K562 (cell line): ENCODE results near the gene CCDC70. TPM values are rescaled to one million over a fixed set of nuclear protein-coding genes. Genes with fewer than 3 reads are reported as not detected.
A peak's percentile ranks its signal among the peaks of the same experiment; 100 is the strongest.

Source experiments
- GABPB2 ChIP-seq: fragments of 250-450 bp; sonication (Bioruptor Pico); conservative IDR thresholded peaks from 2 replicates; pipeline ENCODE4 v1.5.1; 2021; ENCODE audit warnings: mild to moderate bottlenecking
- MITF ChIP-seq: IDR thresholded peaks from 2 replicates; pipeline ENCODE4 v1.6.1; 2014; ENCODE audit warnings: antibody characterized with exemption
- NFIX ChIP-seq: fragments of 250-450 bp; sonication (Bioruptor Pico); IDR thresholded peaks from 2 replicates; pipeline ENCODE4 v1.4.0; 2020; ENCODE audit warnings: low read depth, mild to moderate bottlenecking, moderate library complexity
- PRPF4 ChIP-seq: fragments of 200-400 bp; formaldehyde crosslinking; IDR thresholded peaks from one replicate; pipeline ENCODE4 v1.6.1; 2017; ENCODE audit warnings: low read length, low read depth, mild to moderate bottlenecking; ENCODE audit not compliant: insufficient read depth, poor library complexity, severe bottlenecking
- SMAD1 ChIP-seq: fragments of 150-350 bp; IDR thresholded peaks from 2 replicates; pipeline ENCODE4 v1.6.1; 2014; ENCODE audit warnings: low read length, low read depth; ENCODE audit not compliant: partially characterized antibody
- YY1 ChIP-seq, 3 experiments: IDR thresholded peaks; 2 replicates each; pipeline ENCODE4 v1.6.1; 2011; ENCODE audit warnings: low read length in 2 of 3, mild to moderate bottlenecking in 2 of 3, moderate library complexity in 2 of 3, borderline replicate concordance in 1 of 3, control low read depth in 1 of 3, low read depth in 1 of 3; ENCODE audit not compliant: insufficient read depth in 3 of 3, insufficient replicate concordance in 2 of 3, control insufficient read depth in 1 of 3, insufficient read length in 1 of 3; ENCODE audit errors: extremely low read depth in 1 of 3
- ZNF316 ChIP-seq: fragments of 450-650 bp; IDR thresholded peaks from 2 replicates; pipeline ENCODE4 v1.6.1; 2016
- ZNF644 ChIP-seq: fragments of 200-800 bp; sonication (Bioruptor generic); IDR thresholded peaks from 2 replicates; pipeline ENCODE4 v1.6.1; 2016; ENCODE audit warnings: low read depth, missing genetic modification characterization, missing compliant biosample characterization
- polyA plus RNA-seq, 8 experiments: library from polyadenylated mRNA; depleted of rRNA in 4 of 8; stranded (reverse) in 5 of 8; unstranded in 3 of 8; fragments of >200 nt; fragmentation: Nextera tagmentation in 2 of 8; fragmentation: Illumina TruSeq in 1 of 8; extraction: Ambion mirVana in 2 of 8; extraction: Trizol in 1 of 8; gene quantifications; 2 replicates each; pipeline versions ENCODE4 v1.2.1 to v1.2.3, GENCODE V29; 2011 to 2014; ENCODE audit warnings: inconsistent platforms in 1 of 8, missing spikeins in 1 of 8
- total RNA-seq, 7 experiments: library from RNA; depleted of rRNA in 6 of 7; stranded (reverse); fragments of >200 nt in 6 of 7; fragmentation: Illumina TruSeq in 2 of 7; extraction: Trizol in 2 of 7; gene quantifications; 2 replicates each; pipeline versions ENCODE4 v1.2.1 to v1.2.3, GENCODE V29; 2011 to 2021; ENCODE audit warnings: low replicate concordance in 1 of 7
- TF ChIP-seq, protein P1 (sequence below), 2 experiments: fragments of 450-650 bp; formaldehyde crosslinking in 1 of 2; IDR thresholded peaks; 2 replicates each; pipeline versions ENCODE4 v1.4.0 to v1.6.1; 2014 to 2020; ENCODE audit warnings: mild to moderate bottlenecking in 2 of 2, borderline replicate concordance in 1 of 2, low read depth in 1 of 2

Gene CCDC70
- total and polyA plus RNA-seq, 9 of the 15 experiments (the other 6 are each of a cell fraction or from before 2014, with no cell fraction given): not detected

DNA sequence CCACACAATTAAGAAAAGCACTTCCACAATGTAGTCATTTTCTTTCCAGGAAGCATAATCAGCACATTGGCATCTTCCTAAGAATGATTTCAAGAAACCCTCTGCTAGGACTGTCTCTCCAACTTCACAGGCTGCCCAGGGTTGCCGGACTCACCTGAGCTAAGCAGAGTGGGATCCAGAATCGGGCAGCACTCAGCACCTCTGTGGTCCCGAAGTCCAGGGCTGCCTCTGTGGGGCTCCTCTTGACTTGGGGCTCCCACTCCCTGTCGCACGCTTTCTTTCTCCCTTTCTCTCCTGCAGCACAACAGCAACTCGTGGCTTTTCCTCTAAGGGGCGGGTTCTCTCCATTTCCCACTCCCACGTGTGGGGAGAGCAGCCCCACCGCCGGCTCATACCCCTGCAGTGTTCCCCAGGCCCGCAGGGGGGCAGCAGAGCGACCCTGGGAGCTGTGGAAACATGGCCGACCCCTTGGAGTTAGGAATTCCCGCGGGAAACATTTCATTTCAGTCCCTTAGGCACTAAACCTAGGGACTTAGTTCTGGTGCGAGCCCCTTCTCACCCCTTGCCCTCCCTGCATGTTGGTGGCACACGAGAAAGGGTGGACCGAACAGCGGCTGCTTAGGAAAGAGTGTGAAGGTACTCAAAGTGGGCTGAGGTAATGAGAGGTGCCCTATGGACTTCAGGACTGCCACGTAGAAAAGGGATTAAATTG, 16.8 kb upstream of the CCDC70 start, which contains the start of gene TMEM272 (continued):
- no peak for TF ChIP-seq ZNF644 (tag)
- no peak for TF ChIP-seq SMAD1
- TF ChIP-seq PRPF4: no peak
- TF ChIP-seq, protein P1, sequence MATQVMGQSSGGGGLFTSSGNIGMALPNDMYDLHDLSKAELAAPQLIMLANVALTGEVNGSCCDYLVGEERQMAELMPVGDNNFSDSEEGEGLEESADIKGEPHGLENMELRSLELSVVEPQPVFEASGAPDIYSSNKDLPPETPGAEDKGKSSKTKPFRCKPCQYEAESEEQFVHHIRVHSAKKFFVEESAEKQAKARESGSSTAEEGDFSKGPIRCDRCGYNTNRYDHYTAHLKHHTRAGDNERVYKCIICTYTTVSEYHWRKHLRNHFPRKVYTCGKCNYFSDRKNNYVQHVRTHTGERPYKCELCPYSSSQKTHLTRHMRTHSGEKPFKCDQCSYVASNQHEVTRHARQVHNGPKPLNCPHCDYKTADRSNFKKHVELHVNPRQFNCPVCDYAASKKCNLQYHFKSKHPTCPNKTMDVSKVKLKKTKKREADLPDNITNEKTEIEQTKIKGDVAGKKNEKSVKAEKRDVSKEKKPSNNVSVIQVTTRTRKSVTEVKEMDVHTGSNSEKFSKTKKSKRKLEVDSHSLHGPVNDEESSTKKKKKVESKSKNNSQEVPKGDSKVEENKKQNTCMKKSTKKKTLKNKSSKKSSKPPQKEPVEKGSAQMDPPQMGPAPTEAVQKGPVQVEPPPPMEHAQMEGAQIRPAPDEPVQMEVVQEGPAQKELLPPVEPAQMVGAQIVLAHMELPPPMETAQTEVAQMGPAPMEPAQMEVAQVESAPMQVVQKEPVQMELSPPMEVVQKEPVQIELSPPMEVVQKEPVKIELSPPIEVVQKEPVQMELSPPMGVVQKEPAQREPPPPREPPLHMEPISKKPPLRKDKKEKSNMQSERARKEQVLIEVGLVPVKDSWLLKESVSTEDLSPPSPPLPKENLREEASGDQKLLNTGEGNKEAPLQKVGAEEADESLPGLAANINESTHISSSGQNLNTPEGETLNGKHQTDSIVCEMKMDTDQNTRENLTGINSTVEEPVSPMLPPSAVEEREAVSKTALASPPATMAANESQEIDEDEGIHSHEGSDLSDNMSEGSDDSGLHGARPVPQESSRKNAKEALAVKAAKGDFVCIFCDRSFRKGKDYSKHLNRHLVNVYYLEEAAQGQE (IDR thresholded peaks at IDR 0.05; ENCODE audit: borderline replicate concordance): peak; percentile 12; the same call in 1 of the 2 replicates
- TF ChIP-seq, protein P1 (CRISPR knock-in tag; IDR thresholded peaks at IDR 0.05; ENCODE audit: low read depth): no peak
- TF ChIP-seq ZNF316: no peak
- TF ChIP-seq YY1 (IDR thresholded peaks at IDR 0.05; ENCODE audit: borderline replicate concordance in 1 of 3, control insufficient read depth in 1 of 3, extremely low read depth in 1 of 3, insufficient read depth in 3 of 3, insufficient read length in 1 of 3, insufficient replicate concordance in 2 of 3, low read depth in 1 of 3, low read length in 2 of 3): peak; percentile 37 to 95 (median 83)
- no peak for TF ChIP-seq NFIX
- TF ChIP-seq GABPB2 (CRISPR knock-in tag): no peak
- TF ChIP-seq MITF: no peak
